ENCODE measurements around the gene TRPM8.

TRPM8 gene

DNA sequence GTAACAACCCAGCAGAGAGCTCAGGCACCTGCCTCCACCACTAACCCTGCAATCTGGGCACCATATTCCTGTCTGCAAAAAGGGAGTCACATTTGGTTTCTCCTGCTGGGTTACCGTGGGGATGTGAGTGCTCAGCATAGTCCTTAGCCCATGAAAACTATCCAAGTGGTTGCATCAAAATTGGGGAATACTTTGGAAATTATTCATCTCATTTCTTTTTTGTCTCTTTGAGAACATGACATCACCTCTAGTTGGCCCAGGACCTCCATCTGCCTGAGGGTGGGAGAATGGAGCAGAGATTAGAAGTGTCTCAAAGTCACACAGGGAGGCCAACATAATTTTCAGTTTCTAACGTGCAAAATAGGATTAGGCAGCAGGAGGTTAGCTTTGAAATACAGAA lies 114.0 kb downstream of the TRPM8 start:
- no peak overlapping the region for H3K4me3 ChIP-seq (ENCODE audit: low read depth, low read length)
- in situ Hi-C loops (cut with HindIII; ENCODE audit: low pct_ligation_motif_present, low sequenced_read_pairs) = no loop called here
- H3K27ac ChIP-seq = no peak overlapping the region
- H3K27me3 ChIP-seq (replicated peaks) = no peaks in the 10 kb centered on the region
- DNase-seq = no peak
- TF ChIP-seq, protein P1, sequence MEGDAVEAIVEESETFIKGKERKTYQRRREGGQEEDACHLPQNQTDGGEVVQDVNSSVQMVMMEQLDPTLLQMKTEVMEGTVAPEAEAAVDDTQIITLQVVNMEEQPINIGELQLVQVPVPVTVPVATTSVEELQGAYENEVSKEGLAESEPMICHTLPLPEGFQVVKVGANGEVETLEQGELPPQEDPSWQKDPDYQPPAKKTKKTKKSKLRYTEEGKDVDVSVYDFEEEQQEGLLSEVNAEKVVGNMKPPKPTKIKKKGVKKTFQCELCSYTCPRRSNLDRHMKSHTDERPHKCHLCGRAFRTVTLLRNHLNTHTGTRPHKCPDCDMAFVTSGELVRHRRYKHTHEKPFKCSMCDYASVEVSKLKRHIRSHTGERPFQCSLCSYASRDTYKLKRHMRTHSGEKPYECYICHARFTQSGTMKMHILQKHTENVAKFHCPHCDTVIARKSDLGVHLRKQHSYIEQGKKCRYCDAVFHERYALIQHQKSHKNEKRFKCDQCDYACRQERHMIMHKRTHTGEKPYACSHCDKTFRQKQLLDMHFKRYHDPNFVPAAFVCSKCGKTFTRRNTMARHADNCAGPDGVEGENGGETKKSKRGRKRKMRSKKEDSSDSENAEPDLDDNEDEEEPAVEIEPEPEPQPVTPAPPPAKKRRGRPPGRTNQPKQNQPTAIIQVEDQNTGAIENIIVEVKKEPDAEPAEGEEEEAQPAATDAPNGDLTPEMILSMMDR (IDR thresholded peaks at IDR 0.05; ENCODE audit: low read depth, low read length, missing control alignments) = no peak
- H3K36me3 ChIP-seq (replicated peaks) = no peaks in the 10 kb centered on the region

DNA sequence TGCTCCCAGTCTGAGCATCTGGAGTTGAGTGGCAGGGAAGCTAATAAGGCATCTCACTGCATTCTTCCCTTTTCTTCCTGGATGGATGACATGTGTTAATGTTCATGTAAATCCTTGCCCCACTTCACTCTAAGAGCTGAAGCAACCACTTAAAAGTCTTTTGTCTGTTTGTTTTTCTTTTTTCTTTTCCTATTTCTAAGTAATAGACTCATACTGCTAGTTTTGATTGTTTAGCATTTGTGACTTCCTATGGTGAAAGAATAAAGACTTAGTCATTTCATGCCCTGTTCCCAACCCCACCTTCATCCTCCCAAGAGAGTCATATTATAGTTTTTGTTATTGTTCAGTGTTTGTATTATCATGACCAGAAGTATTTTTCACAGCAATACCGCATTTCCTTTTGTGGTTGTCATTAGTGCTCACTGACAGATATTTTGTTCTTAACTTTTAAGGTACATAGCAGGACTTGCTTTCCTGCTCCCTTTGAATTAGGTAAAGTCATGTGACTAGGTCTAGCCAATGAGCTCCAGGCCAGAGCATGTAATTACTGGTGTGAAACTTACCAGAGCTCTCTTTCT lies 115.2 kb downstream of the TRPM8 start:
- Histone ChIP-seq H3K27me3 (replicated peaks) (no peaks in the 10 kb centered on the region), H3K36me3 (replicated peaks) (no peaks in the 10 kb centered on the region), H3K4me3 (ENCODE audit: low read depth, low read length) (no peak overlapping the region), H3K27ac (no peak overlapping the region)
- TF ChIP-seq, protein P1 (IDR thresholded peaks at IDR 0.05; ENCODE audit: low read depth, low read length, missing control alignments) = no peak
- DNase-seq = peak; percentile 32
- in situ Hi-C loops (cut with HindIII; ENCODE audit: low pct_ligation_motif_present, low sequenced_read_pairs) = no loop called here

DNA sequence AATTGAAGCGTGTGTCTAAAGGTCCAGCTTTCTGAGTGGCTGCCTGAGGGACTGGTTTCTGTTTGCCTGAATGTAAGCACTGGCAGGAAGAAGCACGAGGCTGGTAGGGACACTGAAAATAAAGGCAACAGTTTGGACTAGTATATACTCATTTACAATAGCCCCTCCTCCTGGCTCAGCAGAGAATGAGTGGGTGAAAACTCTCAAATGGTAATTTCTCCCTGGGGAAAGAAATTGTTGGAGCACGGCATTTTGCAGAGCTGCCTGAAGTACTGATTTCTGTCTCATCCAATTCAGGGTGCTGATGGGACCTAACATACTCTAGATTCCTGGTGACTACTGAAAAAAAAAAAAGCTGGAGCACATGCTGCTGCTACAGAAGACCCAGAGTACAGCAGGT lies 116.0 kb downstream of the TRPM8 start:
- DNase-seq = no peak
- Histone ChIP-seq H3K27ac (no peak overlapping the region), H3K27me3 (replicated peaks) (no peaks in the 10 kb centered on the region), H3K4me3 (ENCODE audit: low read depth, low read length) (no peak overlapping the region), H3K36me3 (replicated peaks) (no peaks in the 10 kb centered on the region)
- in situ Hi-C loops (cut with HindIII; ENCODE audit: low pct_ligation_motif_present, low sequenced_read_pairs) = no loop called here
- TF ChIP-seq, protein P1 (IDR thresholded peaks at IDR 0.05; ENCODE audit: low read depth, low read length, missing control alignments) = peak; percentile 8

DNA sequence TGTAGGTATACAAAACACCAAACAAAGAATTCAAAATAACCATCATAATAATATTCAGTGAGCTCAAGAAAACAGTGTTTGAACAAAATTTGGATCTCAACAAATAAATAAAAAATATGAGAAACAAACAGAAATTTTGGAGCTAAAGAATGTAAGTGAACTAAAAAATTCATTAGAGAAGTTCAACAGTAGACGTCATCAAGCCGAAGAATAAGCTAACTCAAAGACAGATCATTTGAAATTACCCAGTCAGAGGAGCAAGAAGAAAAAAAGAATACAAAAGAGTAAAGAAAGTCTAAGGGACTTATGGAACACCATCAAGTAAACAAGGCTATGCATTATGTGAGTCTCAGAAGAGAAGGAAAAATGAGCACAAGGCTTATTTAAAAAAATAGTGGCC lies 116.7 kb downstream of the TRPM8 start:
- Histone ChIP-seq H3K4me3 (ENCODE audit: low read depth, low read length) (no peak overlapping the region), H3K27ac (no peak overlapping the region), H3K27me3 (replicated peaks) (no peaks in the 10 kb centered on the region), H3K36me3 (replicated peaks) (no peaks in the 10 kb centered on the region)
- TF ChIP-seq, protein P1 (IDR thresholded peaks at IDR 0.05; ENCODE audit: low read depth, low read length, missing control alignments) = no peak
- DNase-seq = no peak
- in situ Hi-C loops (cut with HindIII; ENCODE audit: low pct_ligation_motif_present, low sequenced_read_pairs) = no loop called here

DNA sequence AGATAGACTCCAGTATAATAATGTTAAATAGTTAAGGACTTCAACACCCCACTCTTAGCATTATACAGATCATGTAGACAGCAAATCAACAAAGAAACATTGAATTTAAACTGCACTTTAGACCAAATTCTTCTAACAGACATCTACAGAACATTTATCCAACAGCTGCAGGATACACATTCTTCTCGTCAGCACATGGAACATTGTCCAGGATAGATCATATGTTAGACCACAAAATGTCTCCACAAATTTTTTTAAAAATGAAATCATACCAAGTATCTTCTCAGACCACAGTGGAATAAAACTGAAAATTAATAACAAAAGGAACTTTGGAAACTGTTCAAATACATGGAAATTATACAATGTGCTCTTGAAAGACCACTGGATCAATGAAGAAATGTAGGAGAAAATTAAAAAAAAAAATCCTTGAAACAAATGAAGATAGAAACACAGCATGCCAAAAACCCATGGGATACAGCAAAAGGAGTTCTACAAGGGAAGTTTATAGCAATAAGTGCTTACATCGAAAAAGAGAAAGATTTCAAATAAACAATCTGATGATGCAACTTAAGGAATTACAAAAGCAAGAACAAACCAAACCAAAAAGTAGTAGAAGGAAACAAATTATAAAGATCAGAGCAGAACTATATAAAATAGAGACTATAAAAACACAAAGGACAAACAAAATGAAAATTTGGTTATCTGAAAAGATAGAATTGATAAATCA lies 121.1 kb downstream of the TRPM8 start:
- no peak for DNase-seq
- in situ Hi-C loops (cut with HindIII; ENCODE audit: low pct_ligation_motif_present, low sequenced_read_pairs) = no loop called here
- TF ChIP-seq, protein P1 (IDR thresholded peaks at IDR 0.05; ENCODE audit: low read depth, low read length, missing control alignments) = no peak

More for the DNA sequence above, 121.1 kb downstream of the TRPM8 start:
- H3K27ac ChIP-seq = no peak overlapping the region
- H3K27me3 ChIP-seq (replicated peaks) = no peaks in the 10 kb centered on the region
- H3K4me3 ChIP-seq (ENCODE audit: low read depth, low read length) = no peak overlapping the region
- no peaks in the 10 kb centered on the region for H3K36me3 ChIP-seq (replicated peaks)
